Measurements from ENCODE around the gene LPP. TPM values are rescaled to one million over a fixed set of nuclear protein-coding genes. Genes with fewer than 3 reads are reported as not detected.

Gene LPP
- total and polyA plus RNA-seq, 2 donors (not counting 1 experiment from before 2014, with no cell fraction given) = 7.6 to 81.7 TPM

GRCh38 chr3:188687389-188687788 is 533.4 kb downstream of the LPP start:
- H3K4me3 ChIP-seq (ENCODE audit: control extremely low read depth in 1 of 5, extremely low read depth in 1 of 5, insufficient read depth in 1 of 5, low read depth in 2 of 5, low read length in 4 of 5) = no peak overlapping the region
- H3K27me3 ChIP-seq (replicated peaks in 1 of 4; ENCODE audit: control extremely low read depth in 1 of 4, control insufficient read depth in 3 of 4, insufficient read depth in 4 of 4, low read length in 3 of 4) = no peaks in the 10 kb centered on the region
- no peaks in the 10 kb centered on the region for H3K36me3 ChIP-seq (replicated peaks in 1 of 2; ENCODE audit: control extremely low read depth in 1 of 2, control insufficient read depth in 1 of 2, extremely low read depth in 1 of 2, insufficient read depth in 2 of 2, low read length in 1 of 2)
- intact Hi-C loops (cut with micrococcal nuclease) = loop anchor here (5.0 kb wide), 1 partner anchor 945 kb away; no protein-coding TSS in a partner anchor
- DNase-seq (no peak), ATAC-seq (ENCODE audit: low read depth) (no peak)
- Mint-ChIP-seq H3K4me1 (peaks cover 45% of the 10 kb centered on the region), H3K27me3 (no peaks in the 10 kb centered on the region), H3K4me3 (no peak overlapping the region), H3K9me3 (ENCODE audit: insufficient read depth) (no peaks in the 10 kb centered on the region), H3K27ac (peak overlapping the region; percentile 68)
- H3K9ac ChIP-seq (ENCODE audit: low read length) = no peak overlapping the region
- POLR2A ChIA-PET = interaction anchor here (0.6 to 1.0 kb wide), 2 partner anchors 10 to 160 kb away, joined by 4 read pairs; no protein-coding TSS in a partner anchor
- H3K79me2 ChIP-seq (ENCODE audit: control insufficient read depth, insufficient read depth, low read length) = no peaks in the 10 kb centered on the region
- H2AFZ ChIP-seq (ENCODE audit: insufficient read depth, low read depth, low read length, poor library complexity, severe bottlenecking) = no peak overlapping the region
- no peak overlapping the region for H3K4me2 ChIP-seq (replicated peaks; ENCODE audit: low read depth, low read length, poor library complexity, severe bottlenecking)
- H3K4me1 ChIP-seq (ENCODE audit: control insufficient read depth in 2 of 2, insufficient read depth in 2 of 2, low read length in 2 of 2) = peaks cover 14 to 20% of the 10 kb centered on the region in 2 donors
- CTCF ChIA-PET = interaction anchor here (1.1 to 2.7 kb wide), 3 partner anchors 9 to 947 kb away, joined by 3 to 16 read pairs (median 4); no protein-coding TSS in a partner anchor
- TF ChIP-seq CTCF (IDR thresholded peaks at IDR 0.05) (no peak), EZH2 (IDR thresholded peaks at IDR 0.05; ENCODE audit: borderline replicate concordance, insufficient read depth, low read depth, low read length, poor library complexity, severe bottlenecking) (no peak)
- H3K9me3 ChIP-seq (ENCODE audit: control extremely low read depth in 1 of 3, control insufficient read depth in 2 of 3, insufficient read depth in 1 of 3, low read length in 2 of 3) = no peaks in the 10 kb centered on the region
- WGBS (ENCODE audit: insufficient coverage) = no CpG with 5 or more reads among the region's 3 CpGs
- H4K20me1 ChIP-seq (ENCODE audit: control insufficient read depth, insufficient read depth, low read length, poor library complexity, severe bottlenecking) = no peaks in the 10 kb centered on the region
- peak overlapping the region in 1 of 2 donors; percentile 51 for H3K27ac ChIP-seq (ENCODE audit: low read length in 2 of 2)

- Histone ChIP-seq H2AFZ (ENCODE audit: insufficient read depth, low read depth, low read length, poor library complexity, severe bottlenecking) (no peak overlapping the region), H3K9me3 (ENCODE audit: control extremely low read depth in 1 of 3, control insufficient read depth in 2 of 3, insufficient read depth in 1 of 3, low read length in 2 of 3) (no peaks in the 10 kb centered on the region), H3K4me3 (ENCODE audit: control extremely low read depth in 1 of 5, extremely low read depth in 1 of 5, insufficient read depth in 1 of 5, low read depth in 2 of 5, low read length in 4 of 5) (no peak overlapping the region), H4K20me1 (ENCODE audit: control insufficient read depth, insufficient read depth, low read length, poor library complexity, severe bottlenecking) (no peaks in the 10 kb centered on the region), H3K9ac (ENCODE audit: low read length) (no peak overlapping the region), H3K4me2 (replicated peaks; ENCODE audit: low read depth, low read length, poor library complexity, severe bottlenecking) (no peak overlapping the region), H3K36me3 (replicated peaks in 1 of 2; ENCODE audit: control extremely low read depth in 1 of 2, control insufficient read depth in 1 of 2, extremely low read depth in 1 of 2, insufficient read depth in 2 of 2, low read length in 1 of 2) (no peaks in the 10 kb centered on the region), H3K4me1 (ENCODE audit: control insufficient read depth in 2 of 2, insufficient read depth in 2 of 2, low read length in 2 of 2) (peaks cover 14 to 27% of the 10 kb centered on the region in 2 donors), H3K27ac (ENCODE audit: low read length in 2 of 2) (no peak overlapping the region), H3K27me3 (replicated peaks in 1 of 4; ENCODE audit: control extremely low read depth in 1 of 4, control insufficient read depth in 3 of 4, insufficient read depth in 4 of 4, low read length in 3 of 4) (no peaks in the 10 kb centered on the region), H3K79me2 (ENCODE audit: control insufficient read depth, insufficient read depth, low read length) (no peaks in the 10 kb centered on the region)
- WGBS (ENCODE audit: insufficient coverage) = 93% methylated on average over 2 of the region's 2 CpGs
- Mint-ChIP-seq H3K27ac (no peak overlapping the region), H3K9me3 (ENCODE audit: insufficient read depth) (no peaks in the 10 kb centered on the region), H3K27me3 (no peaks in the 10 kb centered on the region), H3K4me3 (no peak overlapping the region), H3K4me1 (peaks cover 48% of the 10 kb centered on the region)
- intact Hi-C loops (cut with micrococcal nuclease) = loop anchor here (5.0 kb wide), 1 partner anchor 947 kb away; no protein-coding TSS in a partner anchor
- TF ChIP-seq EZH2 (IDR thresholded peaks at IDR 0.05; ENCODE audit: borderline replicate concordance, insufficient read depth, low read depth, low read length, poor library complexity, severe bottlenecking) = no peak
- TF ChIP-seq CTCF (IDR thresholded peaks at IDR 0.05) = no peak
- POLR2A ChIA-PET = no interaction called here
- no peak for DNase-seq
- no peak for ATAC-seq (ENCODE audit: low read depth)
- CTCF ChIA-PET = interaction anchor here (2.8 kb wide), 1 partner anchor 948 kb away, joined by 8 read pairs; no protein-coding TSS in a partner anchor
These were observed 535.2 kb downstream of the LPP start for GRCh38 chr3:188689101-188689574.
